ENCODE results near the gene TMEM44. TPM values are rescaled to one million over a fixed set of nuclear protein-coding genes. Genes with fewer than 3 reads are reported as not detected.

TMEM44 gene
- total RNA-seq, 1 experiment from 2014 or later: 11.8 TPM

- no peak overlapping the region for H3K4me3 Mint-ChIP-seq (ENCODE audit: unreplicated experiment)
- Histone ChIP-seq H3K9me3 (no peaks in the 10 kb centered on the region), H3K36me3 (ENCODE audit: control insufficient read depth, insufficient read depth, low read length) (no peaks in the 10 kb centered on the region), H3K4me1 (no peaks in the 10 kb centered on the region), H3K27me3 (replicated peaks; ENCODE audit: control insufficient read depth, insufficient read depth, low read length) (no peaks in the 10 kb centered on the region), H3K4me3 (ENCODE audit: low read depth, low read length) (no peak overlapping the region)
- no peak overlapping the region for H3K27ac Mint-ChIP-seq (ENCODE audit: unreplicated experiment)
- no peak for DNase-seq
- no peaks in the 10 kb centered on the region for H3K9me3 Mint-ChIP-seq (ENCODE audit: unreplicated experiment)
- H3K36me3 Mint-ChIP-seq (ENCODE audit: insufficient read depth, unreplicated experiment): peaks cover 5% of the 10 kb centered on the region
- no peaks in the 10 kb centered on the region for H3K27me3 Mint-ChIP-seq (ENCODE audit: insufficient read depth, unreplicated experiment)
- H3K4me1 Mint-ChIP-seq (ENCODE audit: low read depth, unreplicated experiment): peaks cover 15% of the 10 kb centered on the region
- TF ChIP-seq CTCF (IDR thresholded peaks at IDR 0.05; ENCODE audit: insufficient read depth in 1 of 2, low read depth in 1 of 2, low read length in 1 of 2, severe bottlenecking in 1 of 2, unreplicated experiment in 1 of 2): no peak
- intact Hi-C loops (cut with micrococcal nuclease; ENCODE audit: unreplicated experiment): no loop called here
- ChIA-PET CTCF (no interaction called here), POLR2A (interaction anchor here (0.5 kb wide), 1 partner anchor 425 kb away, joined by 6 read pairs; no protein-coding TSS in a partner anchor)
- no TSS peak for BruUV-seq (replicated peaks)
These were observed 77.8 kb downstream of the TMEM44 start for GRCh38 chr3:194555175-194556062.

- POLR2A ChIA-PET: interaction anchor here (0.5 kb wide), 1 partner anchor 424 kb away, joined by 6 read pairs; no protein-coding TSS in a partner anchor
- intact Hi-C loops (cut with micrococcal nuclease; ENCODE audit: unreplicated experiment): no loop called here
- CTCF ChIA-PET: no interaction called here
- BruUV-seq (replicated peaks): no TSS peak
- Mint-ChIP-seq H3K4me1 (ENCODE audit: low read depth, unreplicated experiment) (peaks cover 15% of the 10 kb centered on the region), H3K4me3 (ENCODE audit: unreplicated experiment) (no peak overlapping the region), H3K27me3 (ENCODE audit: insufficient read depth, unreplicated experiment) (no peaks in the 10 kb centered on the region), H3K27ac (ENCODE audit: unreplicated experiment) (no peak overlapping the region), H3K36me3 (ENCODE audit: insufficient read depth, unreplicated experiment) (peaks cover 5% of the 10 kb centered on the region), H3K9me3 (ENCODE audit: unreplicated experiment) (no peaks in the 10 kb centered on the region)
- DNase-seq: no peak
- no peaks in the 10 kb centered on the region for H3K27me3 ChIP-seq (replicated peaks; ENCODE audit: control insufficient read depth, insufficient read depth, low read length)
- H3K36me3 ChIP-seq (ENCODE audit: control insufficient read depth, insufficient read depth, low read length): no peaks in the 10 kb centered on the region
- TF ChIP-seq CTCF (IDR thresholded peaks at IDR 0.05; ENCODE audit: insufficient read depth in 1 of 2, low read depth in 1 of 2, low read length in 1 of 2, severe bottlenecking in 1 of 2, unreplicated experiment in 1 of 2): no peak
- no peaks in the 10 kb centered on the region for H3K9me3 ChIP-seq
- no peaks in the 10 kb centered on the region for H3K4me1 ChIP-seq
- H3K4me3 ChIP-seq (ENCODE audit: low read depth, low read length): no peak overlapping the region
These were observed 78.6 kb downstream of the TMEM44 start for GRCh38 chr3:194554473-194555123.

GRCh38 chr3:194552327-194552949 lies 80.8 kb downstream of the TMEM44 start:
- Histone ChIP-seq H3K4me3 (ENCODE audit: low read depth, low read length) (no peak overlapping the region), H3K36me3 (ENCODE audit: control insufficient read depth, insufficient read depth, low read length) (no peaks in the 10 kb centered on the region), H3K4me1 (no peaks in the 10 kb centered on the region), H3K9me3 (no peaks in the 10 kb centered on the region), H3K27me3 (replicated peaks; ENCODE audit: control insufficient read depth, insufficient read depth, low read length) (no peaks in the 10 kb centered on the region)
- DNase-seq: no peak
- H3K4me1 Mint-ChIP-seq (ENCODE audit: low read depth, unreplicated experiment): peaks cover 15% of the 10 kb centered on the region
- no peak overlapping the region for H3K27ac Mint-ChIP-seq (ENCODE audit: unreplicated experiment)
- CTCF ChIA-PET: no interaction called here
- no peaks in the 10 kb centered on the region for H3K9me3 Mint-ChIP-seq (ENCODE audit: unreplicated experiment)
- intact Hi-C loops (cut with micrococcal nuclease; ENCODE audit: unreplicated experiment): no loop called here
- no TSS peak for BruUV-seq (replicated peaks)
- TF ChIP-seq CTCF (IDR thresholded peaks at IDR 0.05; ENCODE audit: insufficient read depth in 1 of 2, low read depth in 1 of 2, low read length in 1 of 2, severe bottlenecking in 1 of 2, unreplicated experiment in 1 of 2): no peak
- peaks cover 5% of the 10 kb centered on the region for H3K36me3 Mint-ChIP-seq (ENCODE audit: insufficient read depth, unreplicated experiment)
- H3K4me3 Mint-ChIP-seq (ENCODE audit: unreplicated experiment): no peak overlapping the region
- H3K27me3 Mint-ChIP-seq (ENCODE audit: insufficient read depth, unreplicated experiment): no peaks in the 10 kb centered on the region
- POLR2A ChIA-PET: no interaction called here
